Tracheal epithelial cell (primary cell): ENCODE results near the gene PATE4. TPM values are rescaled to one million over a fixed set of nuclear protein-coding genes. Genes with fewer than 3 reads are reported as not detected.

Experiments
- total RNA-seq: library from RNA; depleted of rRNA; stranded (reverse); fragments of >200 nt; gene quantifications from 2 replicates; pipeline ENCODE4 v1.2.1, GENCODE V29; 2014

PATE4 gene, protein sequence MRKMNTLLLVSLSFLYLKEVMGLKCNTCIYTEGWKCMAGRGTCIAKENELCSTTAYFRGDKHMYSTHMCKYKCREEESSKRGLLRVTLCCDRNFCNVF
- not detected in 2 replicates for total RNA-seq

DNA sequence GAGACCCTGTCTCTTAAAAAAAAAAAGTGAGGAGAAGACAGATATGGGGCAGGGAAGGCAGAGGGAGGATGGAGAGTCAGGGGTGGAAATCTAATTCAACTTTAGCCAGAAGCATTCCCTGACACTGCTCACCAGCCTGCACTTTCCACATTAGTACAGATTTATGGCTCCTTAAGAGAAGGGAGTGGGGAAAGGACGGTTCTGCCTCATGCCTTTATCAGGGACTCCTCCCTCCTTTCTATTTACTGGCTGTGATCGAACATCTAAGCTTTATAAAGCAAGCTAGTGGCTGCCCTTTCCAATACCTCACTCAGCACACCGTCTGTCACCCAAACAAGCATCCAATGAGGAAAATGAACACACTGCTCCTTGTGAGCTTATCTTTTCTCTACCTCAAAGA lies at the start of gene PATE4:
Gene PATE4, plus strand, starts transcription at position 301 of the 400 bp plus-strand sequence. Its CDS starts 44 bp downstream, at position 345.

DNA sequence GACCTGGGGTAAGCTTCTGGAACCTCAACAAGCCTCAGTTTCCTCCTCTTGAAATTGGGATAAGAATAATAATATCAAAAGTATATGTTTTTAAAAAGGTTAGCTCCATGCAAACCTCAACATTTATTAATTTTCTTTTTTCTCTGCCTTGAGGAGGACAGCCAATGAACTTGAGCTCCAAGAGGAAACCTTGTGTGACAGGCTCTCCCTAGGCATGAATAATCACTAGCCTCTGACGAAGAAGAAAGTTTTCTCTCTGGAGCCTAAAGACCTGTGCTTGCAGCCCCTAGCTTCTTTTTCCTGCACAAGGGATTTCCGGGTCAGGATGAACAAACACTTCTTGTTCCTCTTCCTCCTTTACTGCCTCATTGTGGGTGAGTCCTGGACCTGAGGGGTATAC lies 45.3 kb upstream of the PATE4 start, which contains the start of gene PATE3:
Gene PATE3, plus strand, starts transcription at position 301 of the 400 bp plus-strand sequence. Its CDS starts 25 bp downstream, at position 326.

DNA sequence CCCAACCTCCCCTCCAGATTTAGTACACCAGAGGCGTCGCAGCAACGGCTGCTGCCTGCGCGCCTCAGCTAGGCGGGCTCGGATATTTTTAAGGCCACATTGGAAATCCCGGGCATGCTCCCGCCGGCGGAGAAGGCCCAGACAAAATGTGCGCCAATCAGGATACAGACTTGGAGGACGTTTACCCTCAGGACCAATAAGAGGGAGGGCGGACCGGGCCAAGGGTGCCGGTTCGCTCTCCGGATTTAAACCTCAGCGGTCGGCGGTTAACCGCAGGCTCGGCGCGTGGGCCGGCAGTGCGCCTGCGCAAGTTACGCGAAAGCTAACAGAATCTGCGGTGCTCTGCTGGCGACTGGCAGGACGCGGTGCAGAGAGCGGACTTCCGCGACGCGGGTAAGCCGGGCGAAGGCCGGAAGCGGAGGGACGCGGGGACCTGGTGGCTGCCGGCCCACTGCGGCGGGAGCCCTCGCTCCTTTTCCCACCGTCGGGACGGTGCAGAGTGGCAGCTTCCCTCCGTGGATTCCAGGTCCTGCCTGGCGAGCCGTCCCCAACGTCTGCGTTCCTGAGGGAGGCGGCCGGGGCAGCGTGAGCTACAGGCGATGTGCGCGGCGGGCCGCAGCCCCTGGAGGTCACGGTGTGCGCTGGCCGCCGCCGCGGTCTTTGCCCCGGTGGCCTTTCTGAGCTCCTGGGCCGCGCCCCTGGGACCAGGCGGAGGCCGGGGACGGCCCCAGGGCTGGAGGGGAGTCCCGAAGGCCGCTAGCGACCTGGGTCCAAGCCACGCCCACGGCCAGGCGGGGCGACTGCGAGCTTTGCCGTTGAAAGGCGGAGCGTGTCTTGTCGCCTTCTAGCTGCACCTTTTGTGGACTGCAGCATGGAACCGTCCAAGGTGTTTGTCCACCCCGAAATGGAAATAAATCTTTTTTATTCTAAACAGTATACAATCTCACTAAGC lies 54.5 kb downstream of the PATE4 start, which contains the start of gene HYLS1:
Gene HYLS1, plus strand, starts transcription at position 296 of the 952 bp plus-strand sequence. CDS start 11,701 bp downstream, outside the sequence.

Other genes with a start within 250 kb of the PATE4 start
- 91.6 and 137 TPM in 2 replicates for gene STT3A, start 240.5 kb upstream of the PATE4 start, total RNA-seq
- 5.3 and 15.9 TPM in 2 replicates for gene CHEK1, start 208.2 kb upstream of the PATE4 start, total RNA-seq
- gene ACRV1, start 152.5 kb upstream of the PATE4 start, total RNA-seq = under 0.01 TPM in 1 of 2 replicates, not detected in the other
- gene PATE1, start 87.0 kb upstream of the PATE4 start, total RNA-seq = not detected in 2 replicates
- not detected in 2 replicates for gene PATE2, start 54.5 kb upstream of the PATE4 start, total RNA-seq
- not detected in 2 replicates for gene PATE3, start 45.2 kb upstream of the PATE4 start, total RNA-seq
- gene HYLS1, start 54.4 kb downstream of the PATE4 start, total RNA-seq = 2.1 and 3.1 TPM in 2 replicates
- 10.1 and 18.5 TPM in 2 replicates for gene PUS3, start 69.9 kb downstream of the PATE4 start, total RNA-seq
- 0.24 TPM in 1 of 2 replicates, not detected in the other for gene DDX25, start 71.2 kb downstream of the PATE4 start, total RNA-seq
- not detected in 2 replicates for gene VSIG10L2, start 112.7 kb downstream of the PATE4 start, total RNA-seq
- 1.5 and 2.9 TPM in 2 replicates for gene CDON, start 229.6 kb downstream of the PATE4 start, total RNA-seq